ENCODE measurements around the gene CNTN6. TPM values are rescaled to one million over a fixed set of nuclear protein-coding genes. Genes with fewer than 3 reads are reported as not detected.
A peak's percentile ranks its signal among the peaks of the same experiment; 100 is the strongest.

The CNTN6 gene
- total RNA-seq, 3 donors from 2014 or later, result 0.32 TPM; not detected in 2

DNA sequence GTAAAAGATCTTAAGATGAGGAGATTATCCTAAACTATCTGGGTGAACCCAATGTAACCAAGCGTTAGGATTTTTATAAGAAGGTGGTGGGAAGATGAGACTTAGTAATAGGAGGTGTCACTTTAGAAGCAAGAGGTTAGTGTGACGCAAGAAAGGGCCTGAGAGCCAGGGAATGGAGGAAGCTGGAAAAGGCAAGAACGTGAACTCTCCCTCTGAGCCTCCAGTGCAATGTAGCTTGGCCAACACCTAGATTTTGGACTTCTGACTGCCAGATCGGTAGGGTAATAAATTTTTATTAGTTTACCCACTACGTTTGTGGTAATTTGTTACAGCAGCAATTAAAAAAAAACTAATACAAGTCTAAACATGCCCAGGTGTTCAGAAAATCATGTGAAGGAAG, 20.8 kb upstream of the CNTN6 start:
- no peak for DNase-seq
- no peaks in the 10 kb centered on the region for H3K36me3 ChIP-seq (ENCODE audit: low read depth)
- intact Hi-C loops (cut with DNase I, micrococcal nuclease), result no loop called here
- TF ChIP-seq, protein P1, sequence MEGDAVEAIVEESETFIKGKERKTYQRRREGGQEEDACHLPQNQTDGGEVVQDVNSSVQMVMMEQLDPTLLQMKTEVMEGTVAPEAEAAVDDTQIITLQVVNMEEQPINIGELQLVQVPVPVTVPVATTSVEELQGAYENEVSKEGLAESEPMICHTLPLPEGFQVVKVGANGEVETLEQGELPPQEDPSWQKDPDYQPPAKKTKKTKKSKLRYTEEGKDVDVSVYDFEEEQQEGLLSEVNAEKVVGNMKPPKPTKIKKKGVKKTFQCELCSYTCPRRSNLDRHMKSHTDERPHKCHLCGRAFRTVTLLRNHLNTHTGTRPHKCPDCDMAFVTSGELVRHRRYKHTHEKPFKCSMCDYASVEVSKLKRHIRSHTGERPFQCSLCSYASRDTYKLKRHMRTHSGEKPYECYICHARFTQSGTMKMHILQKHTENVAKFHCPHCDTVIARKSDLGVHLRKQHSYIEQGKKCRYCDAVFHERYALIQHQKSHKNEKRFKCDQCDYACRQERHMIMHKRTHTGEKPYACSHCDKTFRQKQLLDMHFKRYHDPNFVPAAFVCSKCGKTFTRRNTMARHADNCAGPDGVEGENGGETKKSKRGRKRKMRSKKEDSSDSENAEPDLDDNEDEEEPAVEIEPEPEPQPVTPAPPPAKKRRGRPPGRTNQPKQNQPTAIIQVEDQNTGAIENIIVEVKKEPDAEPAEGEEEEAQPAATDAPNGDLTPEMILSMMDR (IDR thresholded peaks at IDR 0.05), result no peak
- no peaks in the 10 kb centered on the region for H3K4me1 ChIP-seq (ENCODE audit: low read depth)
- no peaks in the 10 kb centered on the region for H3K9me3 ChIP-seq
- no peak for ATAC-seq
- no peak overlapping the region for H3K4me3 ChIP-seq

DNA sequence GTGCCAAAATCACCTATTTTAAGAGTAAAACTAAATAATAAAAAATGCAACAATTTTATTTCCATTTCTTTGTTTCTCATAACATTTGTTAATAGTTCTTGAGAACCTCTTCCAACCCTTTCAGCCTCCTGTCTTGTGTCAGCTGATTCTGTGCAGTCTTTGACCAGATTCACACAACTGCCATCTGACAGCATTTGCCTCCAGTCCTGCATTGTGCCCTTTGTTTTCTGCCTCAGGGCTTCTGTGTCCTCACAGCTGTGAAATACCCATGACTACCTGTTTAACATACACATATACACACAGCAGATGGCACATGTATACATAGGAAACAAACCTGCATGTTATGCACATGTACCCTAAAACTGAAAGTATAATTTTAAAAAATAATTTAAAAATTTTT, 13.2 kb upstream of the CNTN6 start:
- intact Hi-C loops (cut with DNase I, micrococcal nuclease), result no loop called here
- no peaks in the 10 kb centered on the region for H3K36me3 ChIP-seq (ENCODE audit: low read depth)
- no peaks in the 10 kb centered on the region for H3K4me1 ChIP-seq (ENCODE audit: low read depth)
- H3K9me3 ChIP-seq, result no peaks in the 10 kb centered on the region
- TF ChIP-seq, protein P1 (IDR thresholded peaks at IDR 0.05), result no peak
- no peak for ATAC-seq
- H3K4me3 ChIP-seq, result no peak overlapping the region
- no peak for DNase-seq

DNA sequence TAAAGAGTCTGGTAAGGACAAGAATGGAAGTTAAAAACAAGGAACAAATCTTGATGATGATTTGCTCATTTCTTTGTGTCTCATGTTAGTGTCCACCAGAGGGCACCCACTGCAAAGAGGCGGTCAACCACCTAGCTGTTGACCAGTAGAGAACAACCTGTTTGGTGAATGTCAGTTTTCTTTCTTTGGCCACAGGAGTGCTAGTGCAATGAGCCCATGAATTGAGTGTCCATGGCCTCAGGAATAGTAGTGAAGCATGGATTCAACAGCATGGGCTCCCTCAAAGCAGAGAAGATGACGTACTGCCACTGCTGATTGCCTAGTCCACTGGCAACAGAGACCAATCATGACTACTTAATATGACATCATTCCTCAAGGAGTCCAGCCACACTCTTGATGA, 10.7 kb upstream of the CNTN6 start:
- intact Hi-C loops (cut with DNase I, micrococcal nuclease), result no loop called here
- H3K9me3 ChIP-seq, result no peaks in the 10 kb centered on the region
- no peaks in the 10 kb centered on the region for H3K4me1 ChIP-seq (ENCODE audit: low read depth)
- H3K36me3 ChIP-seq (ENCODE audit: low read depth), result no peaks in the 10 kb centered on the region
- no peak overlapping the region for H3K4me3 ChIP-seq
- TF ChIP-seq, protein P1 (IDR thresholded peaks at IDR 0.05), result no peak
- ATAC-seq, result peak; percentile 72
- peak in 1 of 3 donors; percentile 74 for DNase-seq

DNA sequence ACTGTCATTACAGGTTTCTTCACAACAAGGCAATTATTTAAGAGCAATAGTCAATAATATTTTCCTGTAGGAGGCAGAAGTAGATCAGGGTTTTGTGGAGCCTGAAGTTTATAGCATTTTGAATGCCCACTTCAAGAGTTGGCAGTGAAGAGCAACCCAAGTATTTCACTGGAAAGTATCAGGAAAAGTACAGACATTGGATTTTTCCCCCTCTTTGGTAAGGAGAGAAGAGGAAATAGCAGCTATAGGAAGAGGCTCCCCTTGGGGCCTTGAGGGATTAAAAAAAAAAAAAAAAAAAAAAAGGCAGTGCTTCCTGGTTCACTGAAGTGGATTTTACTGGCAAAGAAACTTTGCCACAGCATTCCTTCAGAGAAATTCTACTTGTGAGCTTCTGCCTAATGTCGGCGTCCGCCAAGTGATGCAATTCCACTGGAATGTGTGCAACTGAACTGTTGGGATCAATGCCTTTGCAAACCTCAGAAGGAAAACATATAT, 5.7 kb upstream of the CNTN6 start:
- no peaks in the 10 kb centered on the region for H3K9me3 ChIP-seq
- intact Hi-C loops (cut with DNase I, micrococcal nuclease), result no loop called here
- TF ChIP-seq, protein P1 (IDR thresholded peaks at IDR 0.05), result no peak
- H3K4me1 ChIP-seq (ENCODE audit: low read depth), result no peaks in the 10 kb centered on the region
- ATAC-seq (no peak), DNase-seq (peak in 2 of 3 donors; percentile 5 to 24)
- H3K4me3 ChIP-seq, result no peak overlapping the region
- H3K36me3 ChIP-seq (ENCODE audit: low read depth), result no peaks in the 10 kb centered on the region

DNA sequence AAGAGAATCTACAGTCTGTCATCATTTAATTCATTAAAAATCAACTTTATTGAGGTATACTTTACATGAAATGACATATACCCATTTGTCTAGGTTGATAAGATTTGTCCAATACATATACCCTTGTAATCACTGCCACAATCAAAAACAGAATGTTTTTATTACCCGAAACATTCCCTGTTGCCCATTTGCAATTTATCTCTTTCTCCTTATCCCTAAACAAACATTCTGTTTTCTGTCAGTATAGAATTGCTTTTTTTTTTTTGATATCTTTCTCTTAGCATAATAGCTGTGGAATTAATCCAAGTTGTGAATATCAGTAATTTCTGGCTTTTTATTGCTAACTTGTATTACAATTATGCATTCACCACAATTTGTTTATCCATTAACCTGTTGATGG, 4.3 kb upstream of the CNTN6 start:
- H3K4me3 ChIP-seq, result no peak overlapping the region
- TF ChIP-seq, protein P1 (IDR thresholded peaks at IDR 0.05), result no peak
- H3K4me1 ChIP-seq (ENCODE audit: low read depth), result no peaks in the 10 kb centered on the region
- DNase-seq (no peak), ATAC-seq (no peak)
- no peaks in the 10 kb centered on the region for H3K9me3 ChIP-seq
- intact Hi-C loops (cut with DNase I, micrococcal nuclease), result no loop called here
- no peaks in the 10 kb centered on the region for H3K36me3 ChIP-seq (ENCODE audit: low read depth)

DNA sequence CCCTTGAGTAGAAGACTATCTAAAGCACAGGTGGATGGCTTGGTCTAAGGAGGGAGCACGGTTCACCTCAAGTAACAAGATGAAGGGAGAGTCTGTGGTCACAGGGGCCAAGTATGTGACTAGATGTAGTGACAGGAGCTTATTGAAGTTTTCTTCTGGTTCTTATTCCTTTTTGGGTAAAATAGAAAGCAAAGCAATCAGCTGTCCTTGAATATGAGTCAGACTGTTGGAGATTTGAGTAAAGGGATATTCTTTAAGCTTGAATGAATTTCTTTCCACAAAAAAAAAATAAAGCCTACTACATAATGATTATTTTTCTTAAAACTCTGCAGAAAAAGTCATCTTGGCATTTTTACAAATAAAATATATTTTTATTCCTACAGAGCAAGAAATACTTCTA, 1.5 kb upstream of the CNTN6 start:
- no peak for ATAC-seq
- no peak for DNase-seq
- H3K9me3 ChIP-seq, result no peaks in the 10 kb centered on the region
- no peak overlapping the region for H3K4me3 ChIP-seq
- TF ChIP-seq, protein P1 (IDR thresholded peaks at IDR 0.05), result no peak
- no peaks in the 10 kb centered on the region for H3K4me1 ChIP-seq (ENCODE audit: low read depth)
- no peaks in the 10 kb centered on the region for H3K36me3 ChIP-seq (ENCODE audit: low read depth)
- intact Hi-C loops (cut with DNase I, micrococcal nuclease), result no loop called here
